Smooth muscle cell of the brain vasculature (primary cell): ENCODE measurements around the gene TFAM.

Experiments
- DNase-seq: peaks from one replicate; pipeline ENCODE4 v3.0.0-alpha.2; 2012; ENCODE audit warnings: low read depth, low spot score

Gene TFAM

GRCh38 chr10:58384999-58385783 is at the start of gene TFAM:
Gene TFAM (plus strand): TSS chr10:58385410. CDS start chr10:58385548, 138 bp downstream.
- peak; percentile 83 for DNase-seq

DNA sequence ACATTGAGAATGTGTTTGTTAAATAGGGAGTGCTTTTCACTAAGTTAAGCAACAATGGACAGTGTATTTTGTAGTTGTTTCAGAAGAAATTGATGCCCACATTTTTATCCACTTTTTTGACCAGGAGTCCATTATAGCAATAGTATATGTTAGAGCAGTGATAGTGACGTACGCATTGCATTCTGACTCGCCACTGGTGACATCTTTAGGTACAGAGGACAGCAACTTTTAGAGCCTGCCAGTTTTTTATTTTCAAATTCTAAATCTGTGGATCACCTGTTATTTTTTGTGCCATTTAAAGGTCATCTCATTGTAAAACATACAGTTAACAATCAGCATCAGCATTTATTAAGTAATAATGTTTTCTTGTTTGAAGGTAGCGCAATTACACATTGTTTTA is 49.0 kb upstream of the TFAM start:
- no peak for DNase-seq

- no peak for DNase-seq
Measured at GRCh38 chr10:58341422-58341821, 43.8 kb upstream of the TFAM start.

- DNase-seq, result no peak
Measured at GRCh38 chr10:58341947-58342346, 43.3 kb upstream of the TFAM start.

DNA sequence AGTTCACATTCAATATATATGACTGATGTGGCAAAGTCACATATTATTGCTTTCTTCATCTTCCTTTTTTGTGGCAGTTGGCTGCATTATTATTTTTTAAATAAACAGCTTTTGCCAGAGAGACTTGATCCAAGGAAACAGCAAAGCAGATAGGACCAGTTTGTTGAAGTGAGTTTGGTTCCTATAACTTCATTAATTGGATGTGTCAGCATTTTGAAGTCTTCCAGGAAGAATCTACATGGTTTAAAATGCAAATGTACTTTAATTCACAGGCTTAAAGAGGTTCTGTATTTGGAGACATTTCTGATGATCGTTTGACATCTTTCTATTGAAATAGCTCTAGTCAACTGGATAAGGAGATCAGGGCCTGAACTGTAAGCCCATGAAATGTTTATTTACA is 37.2 kb upstream of the TFAM start:
- DNase-seq, result no peak

- no peak for DNase-seq
Measured at GRCh38 chr10:58348571-58349033, 36.6 kb upstream of the TFAM start.

GRCh38 chr10:58350023-58350422 is 35.2 kb upstream of the TFAM start:
- DNase-seq, result no peak

DNA sequence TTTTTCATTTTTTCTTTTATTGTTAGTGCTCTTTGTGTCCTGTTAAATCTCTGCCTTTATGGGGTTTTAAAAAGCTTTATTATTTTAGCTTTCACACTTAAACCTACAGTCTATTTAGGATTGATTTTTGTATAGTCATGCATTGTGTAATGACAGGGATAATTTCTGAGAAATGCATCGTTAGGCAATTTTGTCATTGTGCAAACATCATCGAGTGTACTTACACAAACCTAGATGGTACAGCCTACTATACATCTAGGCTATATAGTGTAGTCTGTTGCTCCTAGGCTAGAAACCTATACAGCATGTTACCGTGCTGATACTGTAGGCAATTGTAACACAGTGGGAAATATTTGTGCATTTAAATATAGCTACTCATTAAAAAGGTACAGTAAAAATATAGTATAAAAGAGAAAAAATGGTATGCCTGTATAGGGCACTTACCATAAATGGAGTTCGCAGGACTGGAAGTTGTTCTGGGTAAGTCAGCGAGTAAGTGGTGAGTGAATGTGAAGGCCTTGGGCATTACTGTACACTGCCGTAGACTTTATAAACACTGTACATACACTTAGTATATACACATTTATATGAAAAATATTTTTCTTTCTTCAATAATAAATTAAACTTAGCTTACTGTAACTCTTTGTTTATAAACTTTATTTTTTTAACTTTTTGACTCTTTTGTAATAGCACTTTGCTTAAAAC is 34.4 kb upstream of the TFAM start:
- no peak for DNase-seq

- no peak for DNase-seq
Measured at GRCh38 chr10:58351616-58352578, 33.3 kb upstream of the TFAM start.

GRCh38 chr10:58352956-58353610 is 32.1 kb upstream of the TFAM start:
- DNase-seq, result no peak

GRCh38 chr10:58356756-58357155 is 28.5 kb upstream of the TFAM start:
- DNase-seq, result no peak

- DNase-seq, result no peak
Measured at GRCh38 chr10:58358314-58358933, 26.8 kb upstream of the TFAM start.

- DNase-seq, result no peak
Measured at GRCh38 chr10:58358947-58359346, 26.3 kb upstream of the TFAM start.

DNA sequence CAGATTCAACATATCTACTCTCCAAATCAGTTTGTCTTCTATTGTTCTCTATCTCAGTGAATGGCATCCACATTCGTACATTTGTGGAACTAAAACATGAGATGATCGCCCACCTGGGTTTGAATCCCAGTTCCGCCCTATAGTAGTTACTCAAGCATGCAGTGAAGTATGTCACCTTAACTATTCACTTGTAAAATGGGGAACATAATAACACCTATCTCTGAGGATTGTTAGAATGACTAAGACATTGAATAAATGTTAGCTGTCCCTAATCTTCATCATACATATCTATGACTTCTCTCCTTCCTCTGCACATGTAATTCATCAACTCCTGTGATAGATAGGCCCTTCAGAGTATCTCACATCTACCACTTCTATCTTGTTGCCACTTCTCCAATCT is 25.7 kb upstream of the TFAM start:
- DNase-seq, result no peak

- DNase-seq, result no peak
Measured at GRCh38 chr10:58360412-58361004, 24.7 kb upstream of the TFAM start.

DNA sequence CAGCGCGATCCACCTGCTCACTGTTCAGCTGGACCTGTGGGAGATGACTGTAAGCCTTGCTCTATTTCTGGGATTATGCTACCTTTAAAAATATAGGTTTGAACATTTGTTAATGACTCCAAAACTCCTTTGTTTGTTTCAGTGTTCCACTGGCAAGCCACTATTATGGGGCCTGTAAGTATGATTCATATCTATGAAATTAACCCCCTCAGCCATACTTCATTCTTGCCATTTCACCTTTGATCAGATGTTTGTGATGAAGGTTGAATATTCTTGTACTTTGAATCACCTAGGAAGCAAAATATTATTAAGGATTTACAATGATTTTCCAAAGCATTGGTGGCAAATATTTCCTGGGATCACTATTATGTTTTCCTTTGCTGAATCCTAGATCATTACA is 23.9 kb upstream of the TFAM start:
- no peak for DNase-seq

DNA sequence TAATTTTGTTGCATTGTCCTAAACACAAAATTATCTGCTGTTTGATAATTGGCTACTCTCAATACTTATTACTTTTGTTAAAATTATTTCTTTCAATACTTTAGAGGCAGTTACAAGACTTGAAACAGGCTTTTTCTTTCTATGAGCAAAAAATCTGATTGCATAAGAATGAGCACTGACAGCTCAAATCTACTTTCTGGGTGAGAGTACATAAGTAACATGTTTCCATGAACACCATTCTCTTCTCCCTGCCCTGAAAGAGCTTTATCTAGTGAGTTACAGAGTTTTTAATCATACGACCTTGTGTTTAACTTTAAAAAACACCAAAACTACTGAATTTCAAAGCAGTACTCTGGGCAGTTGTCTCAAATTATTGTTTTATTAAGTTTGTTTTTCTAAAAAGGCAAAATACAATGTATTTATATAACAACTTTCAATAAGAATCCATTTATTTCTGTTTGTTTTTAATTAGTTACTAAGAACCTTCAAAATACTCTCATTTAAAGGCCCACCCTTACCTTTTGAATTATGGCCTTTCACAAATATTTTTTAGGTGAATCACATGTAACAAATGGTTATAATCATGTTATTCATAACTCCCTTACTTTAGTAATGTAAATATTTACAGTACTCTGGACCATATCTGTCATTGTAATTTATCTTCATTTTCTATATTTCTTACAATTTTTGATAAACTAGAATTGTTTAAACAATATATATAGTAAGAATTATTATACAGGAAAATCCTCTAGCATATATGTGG is 23.0 kb upstream of the TFAM start:
- no peak for DNase-seq

DNA sequence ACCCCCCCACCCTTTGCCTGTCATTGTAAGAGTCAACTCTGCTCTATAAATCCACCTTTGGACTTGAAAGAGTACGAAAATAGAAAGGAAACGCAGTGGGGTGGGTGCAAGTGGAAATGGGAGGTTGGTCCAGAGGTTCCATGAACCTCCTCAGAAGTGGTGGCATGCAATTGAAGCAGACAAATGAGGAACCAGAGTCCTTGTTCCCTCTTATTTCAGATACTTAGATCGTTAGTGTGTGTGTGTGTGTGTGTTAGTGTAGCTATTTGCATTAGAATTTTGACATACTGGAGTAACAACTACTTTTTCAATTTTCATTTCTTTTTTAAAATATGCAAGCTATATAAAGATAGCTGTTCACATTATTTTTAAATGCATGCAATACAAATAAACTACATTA is 18.1 kb upstream of the TFAM start:
- no peak for DNase-seq

- no peak for DNase-seq
Measured at GRCh38 chr10:58371473-58371872, 13.7 kb upstream of the TFAM start.
